ENCODE results near the gene GRHPR. TPM values are rescaled to one million over a fixed set of nuclear protein-coding genes. Genes with fewer than 3 reads are reported as not detected.
"Not testable (repeated sequence)": the region's sequence is repeated elsewhere in the genome, so short reads cannot be mapped to it uniquely, and the experiment has no call there.

GRHPR gene
- total RNA-seq, 2 donors from 2014 or later = 105 to 128 TPM

DNA sequence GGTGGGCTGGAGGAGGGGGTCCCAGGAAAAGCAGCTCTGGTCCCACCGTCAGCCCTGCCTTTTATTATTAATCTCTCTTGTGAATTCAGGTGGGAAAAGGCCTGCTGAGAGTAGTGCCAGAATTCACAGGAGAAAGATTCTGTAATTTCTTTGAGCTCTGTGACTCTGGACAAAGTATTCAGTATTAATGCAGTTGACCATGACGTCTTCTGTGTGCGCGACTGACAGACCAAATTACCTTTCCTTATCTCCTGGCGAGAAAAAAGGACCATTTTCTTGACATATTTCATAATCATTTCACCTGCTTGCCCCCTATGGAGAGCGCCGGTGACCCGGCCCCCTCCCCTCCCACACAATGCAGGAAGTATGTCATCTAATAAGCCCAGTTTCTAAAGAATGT is 26.8 kb upstream of the GRHPR start:
- Histone ChIP-seq H3K9ac (ENCODE audit: extremely low read depth, low read length, poor library complexity, severe bottlenecking) (no peak overlapping the region), H3K36me3 (ENCODE audit: control insufficient read depth, insufficient read depth, low read length) (no peaks in the 10 kb centered on the region), H3K4me1 (ENCODE audit: control insufficient read depth, insufficient read depth, low read length) (no peaks in the 10 kb centered on the region), H3K27ac (ENCODE audit: low read depth, low read length) (no peak overlapping the region), H3K27me3 (ENCODE audit: control insufficient read depth, insufficient read depth, low read length, poor library complexity, severe bottlenecking) (no peaks in the 10 kb centered on the region), H3K4me3 (ENCODE audit: low read length) (no peak overlapping the region), H3K9me3 (ENCODE audit: control insufficient read depth, low read length) (peaks cover 4% of the 10 kb centered on the region)
- Mint-ChIP-seq H3K9me3 (no peaks in the 10 kb centered on the region), H3K4me1 (no peaks in the 10 kb centered on the region), H3K27me3 (ENCODE audit: insufficient read depth) (no peaks in the 10 kb centered on the region), H3K4me3 (no peak overlapping the region), H3K27ac (no peak overlapping the region), H3K36me3 (ENCODE audit: low read depth) (no peaks in the 10 kb centered on the region)
- no peak for TF ChIP-seq CTCF (conservative IDR thresholded peaks at IDR 0.05)
- DNase-seq = no peak
- 90 to 100% methylated on average over 4 to 8 of the region's 8 CpGs for WGBS, 2 experiments (ENCODE audit: insufficient coverage in 1 of 2, insufficient read length in 1 of 2)

DNA sequence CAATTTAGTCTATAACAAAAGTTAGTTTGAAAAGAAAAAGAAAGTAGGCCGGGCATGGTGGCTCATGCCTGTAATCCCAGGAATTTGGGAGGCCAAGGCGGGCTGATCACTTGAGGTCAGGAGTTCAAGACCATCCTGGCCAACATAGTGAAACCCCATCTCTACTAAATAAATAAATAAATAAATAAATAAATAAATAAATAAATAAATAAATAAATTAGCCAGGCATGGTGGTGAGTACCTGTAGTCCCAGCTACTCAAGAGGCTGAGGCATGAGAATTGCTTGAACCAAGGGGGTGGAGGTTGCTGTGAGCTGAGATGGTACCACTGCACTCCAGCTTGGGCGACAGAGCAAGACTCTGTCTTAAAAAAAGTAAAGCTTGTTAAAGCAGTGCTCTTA is 24.5 kb upstream of the GRHPR start:
- H3K4me1 ChIP-seq (ENCODE audit: control insufficient read depth, insufficient read depth, low read length); H3K27ac ChIP-seq (ENCODE audit: low read depth, low read length); H3K36me3 ChIP-seq (ENCODE audit: control insufficient read depth, insufficient read depth, low read length); H3K27me3 ChIP-seq (ENCODE audit: control insufficient read depth, insufficient read depth, low read length, poor library complexity, severe bottlenecking); H3K9me3 Mint-ChIP-seq; H3K27ac Mint-ChIP-seq; H3K4me3 Mint-ChIP-seq; H3K9me3 ChIP-seq (ENCODE audit: control insufficient read depth, low read length); H3K27me3 Mint-ChIP-seq (ENCODE audit: insufficient read depth); H3K4me1 Mint-ChIP-seq; H3K36me3 Mint-ChIP-seq (ENCODE audit: low read depth); DNase-seq; H3K4me3 ChIP-seq (ENCODE audit: low read length); H3K9ac ChIP-seq (ENCODE audit: extremely low read depth, low read length, poor library complexity, severe bottlenecking): not testable (repeated sequence)
- WGBS, 2 experiments (ENCODE audit: insufficient coverage in 1 of 2, insufficient read length in 1 of 2) = 88 to 100% methylated on average over 1 to 3 of the region's 3 CpGs

GRCh38 chr9:37398464-37399025 is 24.0 kb upstream of the GRHPR start:
- no peak for TF ChIP-seq CTCF (conservative IDR thresholded peaks at IDR 0.05)
- WGBS, 2 experiments (ENCODE audit: insufficient coverage in 1 of 2, insufficient read length in 1 of 2) = 89 to 98% methylated on average over 5 to 7 of the region's 7 CpGs
- H3K4me3 Mint-ChIP-seq = no peak overlapping the region

GRCh38 chr9:37399336-37399735 is 23.2 kb upstream of the GRHPR start:
- H3K4me3 ChIP-seq (ENCODE audit: low read length) = no peak overlapping the region
- H3K9me3 ChIP-seq (ENCODE audit: control insufficient read depth, low read length) = peaks cover 4% of the 10 kb centered on the region
- no peak overlapping the region for H3K27ac Mint-ChIP-seq
- no peak for DNase-seq
- H3K4me1 Mint-ChIP-seq = no peaks in the 10 kb centered on the region
- TF ChIP-seq CTCF (conservative IDR thresholded peaks at IDR 0.05) = no peak
- no peaks in the 10 kb centered on the region for H3K27me3 Mint-ChIP-seq (ENCODE audit: insufficient read depth)
- H3K4me1 ChIP-seq (ENCODE audit: control insufficient read depth, insufficient read depth, low read length) = no peaks in the 10 kb centered on the region
- H3K27ac ChIP-seq (ENCODE audit: low read depth, low read length) = no peak overlapping the region
- H3K36me3 ChIP-seq (ENCODE audit: control insufficient read depth, insufficient read depth, low read length) = no peaks in the 10 kb centered on the region
- H3K9ac ChIP-seq (ENCODE audit: extremely low read depth, low read length, poor library complexity, severe bottlenecking) = no peak overlapping the region
- no peaks in the 10 kb centered on the region for H3K27me3 ChIP-seq (ENCODE audit: control insufficient read depth, insufficient read depth, low read length, poor library complexity, severe bottlenecking)
- H3K9me3 Mint-ChIP-seq = no peaks in the 10 kb centered on the region
- no peaks in the 10 kb centered on the region for H3K36me3 Mint-ChIP-seq (ENCODE audit: low read depth)
- 87 to 100% methylated on average over 1 to 2 of the region's 2 CpGs for WGBS, 2 experiments (ENCODE audit: insufficient coverage in 1 of 2, insufficient read length in 1 of 2)
- H3K4me3 Mint-ChIP-seq = no peak overlapping the region

More at GRCh38 chr9:37398464-37399025, 24.0 kb upstream of the GRHPR start:
- H3K27me3 ChIP-seq (ENCODE audit: control insufficient read depth, insufficient read depth, low read length, poor library complexity, severe bottlenecking) = no peaks in the 10 kb centered on the region
- peaks cover 4% of the 10 kb centered on the region for H3K9me3 ChIP-seq (ENCODE audit: control insufficient read depth, low read length)
- H3K4me3 ChIP-seq (ENCODE audit: low read length) = no peak overlapping the region
- no peaks in the 10 kb centered on the region for H3K36me3 Mint-ChIP-seq (ENCODE audit: low read depth)
- H3K27ac ChIP-seq (ENCODE audit: low read depth, low read length) = no peak overlapping the region
- no peaks in the 10 kb centered on the region for H3K4me1 ChIP-seq (ENCODE audit: control insufficient read depth, insufficient read depth, low read length)
- no peak overlapping the region for H3K27ac Mint-ChIP-seq
- no peaks in the 10 kb centered on the region for H3K9me3 Mint-ChIP-seq
- no peak overlapping the region for H3K9ac ChIP-seq (ENCODE audit: extremely low read depth, low read length, poor library complexity, severe bottlenecking)
- no peaks in the 10 kb centered on the region for H3K27me3 Mint-ChIP-seq (ENCODE audit: insufficient read depth)
- DNase-seq = no peak
- H3K36me3 ChIP-seq (ENCODE audit: control insufficient read depth, insufficient read depth, low read length) = no peaks in the 10 kb centered on the region
- no peaks in the 10 kb centered on the region for H3K4me1 Mint-ChIP-seq
